Mucosa of rectum (tissue), 2 donors: ENCODE measurements around the gene RAB9A.

Experiments used
- H3K27ac ChIP-seq, 2 donors: one replicate each; pipeline ENCODE4 v1.7.0; 2013; ENCODE audit warnings: inconsistent platforms in 2 of 2, low read depth in 2 of 2, low read length in 2 of 2
- H3K27me3 ChIP-seq, 2 donors: one replicate each; pipeline ENCODE4 v1.7.0; 2013; ENCODE audit warnings: low read length in 2 of 2; ENCODE audit not compliant: control insufficient read depth in 2 of 2, insufficient read depth in 2 of 2
- H3K36me3 ChIP-seq, 2 donors: one replicate each; pipeline ENCODE4 v1.7.0; 2013; ENCODE audit warnings: low read length in 2 of 2; ENCODE audit not compliant: control insufficient read depth in 2 of 2, insufficient read depth in 2 of 2
- H3K4me1 ChIP-seq, 2 donors: one replicate each; pipeline ENCODE4 v1.7.0; 2013; ENCODE audit warnings: low read length in 2 of 2, mild to moderate bottlenecking in 1 of 2; ENCODE audit not compliant: control insufficient read depth in 2 of 2, insufficient read depth in 2 of 2
- H3K4me3 ChIP-seq, 2 donors: one replicate each; pipeline ENCODE4 v1.7.0; 2013; ENCODE audit warnings: low read length in 2 of 2
- H3K9ac ChIP-seq, 2 donors: one replicate each; pipeline ENCODE4 v1.7.0; 2013; ENCODE audit warnings: low read length in 2 of 2, low read depth in 1 of 2, mild to moderate bottlenecking in 1 of 2
- H3K9me3 ChIP-seq, 2 donors: one replicate each; pipeline ENCODE4 v1.7.0; 2013; ENCODE audit warnings: low read length in 2 of 2; ENCODE audit not compliant: control insufficient read depth in 2 of 2
- donor health status: healthy.
- donor health status: Normal muscosa, but diverticular disease.

RAB9A gene

GRCh38 chrX:13652287-13652793 is 36.6 kb upstream of the RAB9A start:
- Histone ChIP-seq H3K4me1 (peaks cover 0 to 8% of the 10 kb centered on the region in 2 donors), H3K9me3 (no peaks in the 10 kb centered on the region), H3K4me3 (peak overlapping the region; percentile 87), H3K27me3 (peaks cover 0 to 2% of the 10 kb centered on the region in 2 donors), H3K9ac (peak overlapping the region; percentile 34 to 63), H3K36me3 (peaks cover 0 to 3% of the 10 kb centered on the region in 2 donors), H3K27ac (peak overlapping the region; percentile 70 to 91)

- Histone ChIP-seq H3K27me3 (no peaks in the 10 kb centered on the region), H3K4me3 (peak within 1 kb of the TSS; percentile 87), H3K9me3 (no peaks in the 10 kb centered on the region), H3K36me3 (peaks cover 0 to 3% of the 10 kb centered on the region in 2 donors), H3K9ac (peak within 1 kb of the TSS; percentile 81 to 87), H3K4me1 (peaks cover 0 to 8% of the 10 kb centered on the region in 2 donors), H3K27ac (peak within 1 kb of the TSS; percentile 91 to 93)
Observed at GRCh38 chrX:13652850-13653693, 35.9 kb upstream of the RAB9A start, which contains the start of gene TCEANC. TSS of gene TCEANC (plus strand) at chrX:13653141. CDS start at chrX:13662509, 9,368 bp downstream.

GRCh38 chrX:13654116-13654515 is 34.8 kb upstream of the RAB9A start:
- Histone ChIP-seq H3K27ac (no peak overlapping the region), H3K4me3 (peak overlapping the region in 1 of 2 donors; percentile 87), H3K9ac (peak overlapping the region in 1 of 2 donors; percentile 81)

GRCh38 chrX:13655674-13656073 is 33.3 kb upstream of the RAB9A start:
- no peaks in the 10 kb centered on the region for H3K9me3 ChIP-seq
- peaks cover 0 to 3% of the 10 kb centered on the region in 2 donors for H3K27me3 ChIP-seq
- H3K36me3 ChIP-seq = peaks cover 0 to 3% of the 10 kb centered on the region in 2 donors
- H3K4me3 ChIP-seq = no peak overlapping the region
- no peak overlapping the region for H3K9ac ChIP-seq
- H3K27ac ChIP-seq = no peak overlapping the region
- peaks cover 0 to 8% of the 10 kb centered on the region in 2 donors for H3K4me1 ChIP-seq

More at GRCh38 chrX:13654116-13654515, 34.8 kb upstream of the RAB9A start:
- Histone ChIP-seq H3K4me1 (peaks cover 0 to 8% of the 10 kb centered on the region in 2 donors), H3K27me3 (no peaks in the 10 kb centered on the region), H3K36me3 (peaks cover 0 to 3% of the 10 kb centered on the region in 2 donors), H3K9me3 (no peaks in the 10 kb centered on the region)

GRCh38 chrX:13658602-13659001 is 30.3 kb upstream of the RAB9A start:
- peaks cover 6% of the 10 kb centered on the region in 2 donors for H3K4me1 ChIP-seq
- H3K36me3 ChIP-seq = peaks cover 0 to 3% of the 10 kb centered on the region in 2 donors
- no peak overlapping the region for H3K9ac ChIP-seq
- H3K4me3 ChIP-seq = no peak overlapping the region
- H3K27me3 ChIP-seq = peaks cover 0 to 10% of the 10 kb centered on the region in 2 donors
- H3K9me3 ChIP-seq = no peaks in the 10 kb centered on the region
- no peak overlapping the region for H3K27ac ChIP-seq

GRCh38 chrX:13659063-13659462 is 29.9 kb upstream of the RAB9A start:
- Histone ChIP-seq H3K27ac (no peak overlapping the region), H3K27me3 (peaks cover 0 to 10% of the 10 kb centered on the region in 2 donors), H3K36me3 (peaks cover 0 to 3% of the 10 kb centered on the region in 2 donors), H3K4me3 (no peak overlapping the region), H3K9me3 (no peaks in the 10 kb centered on the region), H3K9ac (no peak overlapping the region), H3K4me1 (peaks cover 4 to 6% of the 10 kb centered on the region in 2 donors)

GRCh38 chrX:13661735-13662288 is 27.1 kb upstream of the RAB9A start:
- peaks cover 4 to 6% of the 10 kb centered on the region in 2 donors for H3K4me1 ChIP-seq
- no peaks in the 10 kb centered on the region for H3K9me3 ChIP-seq
- peak overlapping the region; percentile 56 to 64 for H3K27ac ChIP-seq
- peak overlapping the region in 1 of 2 donors; percentile 39 for H3K4me3 ChIP-seq
- peaks cover 0 to 16% of the 10 kb centered on the region in 2 donors for H3K27me3 ChIP-seq
- H3K36me3 ChIP-seq = no peaks in the 10 kb centered on the region
- H3K9ac ChIP-seq = no peak overlapping the region

GRCh38 chrX:13662355-13662791 is 26.6 kb upstream of the RAB9A start:
- peaks cover 4 to 6% of the 10 kb centered on the region in 2 donors for H3K4me1 ChIP-seq
- no peaks in the 10 kb centered on the region for H3K36me3 ChIP-seq
- H3K27ac ChIP-seq = peak overlapping the region; percentile 56 to 64
- H3K9me3 ChIP-seq = no peaks in the 10 kb centered on the region
- H3K9ac ChIP-seq = no peak overlapping the region
- peaks cover 0 to 17% of the 10 kb centered on the region in 2 donors for H3K27me3 ChIP-seq
- peak overlapping the region in 1 of 2 donors; percentile 39 for H3K4me3 ChIP-seq

GRCh38 chrX:13664020-13664419 is 24.9 kb upstream of the RAB9A start:
- peak overlapping the region in 1 of 2 donors; percentile 9 for H3K27ac ChIP-seq
- peaks cover 0 to 24% of the 10 kb centered on the region in 2 donors for H3K27me3 ChIP-seq
- no peaks in the 10 kb centered on the region for H3K9me3 ChIP-seq
- H3K36me3 ChIP-seq = no peaks in the 10 kb centered on the region
- no peak overlapping the region for H3K9ac ChIP-seq
- H3K4me3 ChIP-seq = no peak overlapping the region
- H3K4me1 ChIP-seq = peaks cover 4 to 6% of the 10 kb centered on the region in 2 donors

- H3K9ac ChIP-seq = no peak overlapping the region
- H3K4me1 ChIP-seq = peaks cover 6 to 8% of the 10 kb centered on the region in 2 donors
- no peak overlapping the region for H3K27ac ChIP-seq
- H3K4me3 ChIP-seq = no peak overlapping the region
- no peaks in the 10 kb centered on the region for H3K36me3 ChIP-seq
- H3K27me3 ChIP-seq = peaks cover 0 to 30% of the 10 kb centered on the region in 2 donors
- no peaks in the 10 kb centered on the region for H3K9me3 ChIP-seq
Observed at GRCh38 chrX:13666836-13667235, 22.1 kb upstream of the RAB9A start.
